Measurements from ENCODE around the gene HAUS6. TPM values are rescaled to one million over a fixed set of nuclear protein-coding genes. Genes with fewer than 3 reads are reported as not detected.
"Not testable (repeated sequence)": the region's sequence is repeated elsewhere in the genome, so short reads cannot be mapped to it uniquely, and the experiment has no call there.

HAUS6 gene
- total RNA-seq, 2 experiments from 2014 or later: 29.2 to 30.8 TPM

DNA sequence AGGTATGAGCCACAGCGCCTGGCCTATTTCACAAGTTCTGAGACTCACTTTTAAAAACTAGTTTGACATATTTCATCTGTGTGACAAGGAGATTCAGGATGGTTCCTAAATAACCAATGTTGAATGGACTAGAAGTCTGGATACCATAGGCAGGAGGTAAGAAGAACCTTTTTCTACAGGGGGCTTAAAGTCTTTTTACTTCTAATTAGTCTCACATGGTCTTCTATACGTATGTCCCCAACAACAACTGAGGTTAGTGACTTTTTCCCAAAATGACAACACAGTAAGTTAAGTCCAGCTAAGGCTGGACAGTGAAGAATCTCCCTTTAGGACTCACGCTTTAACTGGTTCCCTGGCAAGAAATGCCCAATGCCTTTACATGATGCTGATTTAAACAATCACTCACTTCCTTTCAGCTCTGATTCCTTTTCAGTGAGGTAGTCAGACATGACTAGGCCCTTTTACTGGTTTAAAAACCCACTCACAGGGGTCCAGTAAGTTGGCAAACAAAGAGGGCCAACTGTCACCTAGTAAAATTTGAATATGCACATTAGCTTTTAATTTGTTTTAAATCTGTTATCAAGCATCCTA lies 12.1 kb upstream of the HAUS6 start:
- DNase-seq: no peak
- Mint-ChIP-seq H3K4me3 (no peak overlapping the region), H3K27ac (no peak overlapping the region), H3K9me3 (ENCODE audit: insufficient read depth) (no peaks in the 10 kb centered on the region), H3K36me3 (ENCODE audit: low read depth) (peaks cover 49% of the 10 kb centered on the region), H3K27me3 (ENCODE audit: low read depth) (no peaks in the 10 kb centered on the region), H3K4me1 (ENCODE audit: low read depth) (peaks cover under 1% of the 10 kb centered on the region)
- no peak for ATAC-seq
- POLR2A ChIA-PET: interaction anchor here (0.9 kb wide), 1 partner anchor 13 kb away, joined by 3 read pairs; no protein-coding TSS in a partner anchor
- CTCF ChIA-PET: interaction anchor here (1.2 to 1.6 kb wide), 2 partner anchors 342 to 350 kb away, joined by 3 to 5 read pairs; no protein-coding TSS in a partner anchor

GRCh38 chr9:19113964-19114679 lies 11.4 kb upstream of the HAUS6 start:
- no peak for DNase-seq
- ChIA-PET CTCF (interaction anchor here (1.6 to 2.3 kb wide), 3 partner anchors 12 to 351 kb away, joined by 5 to 10 read pairs (median 5); no protein-coding TSS in a partner anchor), POLR2A (no interaction called here)
- Mint-ChIP-seq H3K4me3 (no peak overlapping the region), H3K36me3 (ENCODE audit: low read depth) (peaks cover 42% of the 10 kb centered on the region), H3K27me3 (ENCODE audit: low read depth) (no peaks in the 10 kb centered on the region), H3K9me3 (ENCODE audit: insufficient read depth) (no peaks in the 10 kb centered on the region), H3K4me1 (ENCODE audit: low read depth) (no peaks in the 10 kb centered on the region), H3K27ac (no peak overlapping the region)
- no peak for ATAC-seq

DNA sequence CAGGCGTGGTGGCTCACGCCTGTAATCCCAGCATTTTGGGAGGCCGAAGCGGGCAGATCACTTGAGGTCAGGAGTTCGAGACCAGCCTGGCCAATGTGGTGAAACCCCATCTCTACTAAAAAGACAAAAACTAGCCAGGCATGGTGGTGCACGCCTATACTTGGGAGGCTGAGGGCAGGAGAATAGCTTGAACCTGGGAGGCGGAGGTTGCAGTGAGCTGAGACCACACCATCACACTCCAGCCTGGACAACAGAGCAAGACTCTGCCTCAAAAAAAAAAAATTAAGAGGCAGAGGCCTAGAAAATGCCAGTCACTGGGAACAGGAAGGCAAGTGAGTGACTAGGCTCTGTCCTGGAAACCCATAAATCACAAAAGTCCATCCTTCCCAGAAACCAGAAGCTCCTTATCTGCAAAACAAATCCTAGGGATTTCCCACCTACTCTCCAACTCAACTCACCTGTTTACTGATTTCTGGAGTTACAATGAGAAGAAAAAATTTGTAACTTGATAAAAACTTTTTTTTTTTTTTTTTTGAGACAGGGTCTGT lies 10.4 kb upstream of the HAUS6 start:
- POLR2A ChIA-PET: interaction anchor here (0.6 to 0.9 kb wide), 2 partner anchors 40 to 48 kb away, joined by 3 read pairs; no protein-coding TSS in a partner anchor
- CTCF ChIA-PET: interaction anchor here (1.1 to 2.3 kb wide), 4 partner anchors 13 to 352 kb away, joined by 3 to 10 read pairs (median 4); no protein-coding TSS in a partner anchor
- H3K27me3 Mint-ChIP-seq (ENCODE audit: low read depth); H3K4me1 Mint-ChIP-seq (ENCODE audit: low read depth); ATAC-seq; H3K9me3 Mint-ChIP-seq (ENCODE audit: insufficient read depth); H3K27ac Mint-ChIP-seq; DNase-seq; H3K4me3 Mint-ChIP-seq: not testable (repeated sequence)
- peaks cover 35% of the 10 kb centered on the region for H3K36me3 Mint-ChIP-seq (ENCODE audit: low read depth)

DNA sequence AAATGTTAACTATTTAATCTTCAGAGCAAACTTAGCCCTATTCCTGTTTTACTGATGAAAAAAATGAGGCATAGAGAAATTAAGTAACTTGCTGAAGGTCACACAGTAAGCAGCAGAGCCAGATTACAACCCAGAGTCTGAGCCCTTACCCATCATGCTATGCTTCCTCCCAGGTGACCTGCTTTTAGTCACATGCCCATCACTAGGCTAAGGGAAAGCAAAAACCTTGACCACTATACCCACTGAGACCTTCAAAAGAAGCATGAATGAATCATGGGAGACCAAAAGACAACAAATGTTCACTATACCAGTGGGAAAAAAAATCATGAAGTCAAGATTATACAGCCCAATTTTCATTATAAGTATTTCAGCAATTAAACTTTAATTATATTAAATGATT lies 5.3 kb upstream of the HAUS6 start:
- ChIA-PET POLR2A (no interaction called here), CTCF (interaction anchor here (2.2 kb wide), 1 partner anchor 66 kb away, joined by 9 read pairs; no protein-coding TSS in a partner anchor)
- Mint-ChIP-seq H3K4me1 (ENCODE audit: low read depth) (peaks cover 6% of the 10 kb centered on the region), H3K9me3 (ENCODE audit: insufficient read depth) (no peaks in the 10 kb centered on the region), H3K27ac (no peak overlapping the region), H3K4me3 (no peak overlapping the region), H3K36me3 (ENCODE audit: low read depth) (peaks cover 4% of the 10 kb centered on the region), H3K27me3 (ENCODE audit: low read depth) (no peaks in the 10 kb centered on the region)
- no peak for ATAC-seq
- DNase-seq: no peak

DNA sequence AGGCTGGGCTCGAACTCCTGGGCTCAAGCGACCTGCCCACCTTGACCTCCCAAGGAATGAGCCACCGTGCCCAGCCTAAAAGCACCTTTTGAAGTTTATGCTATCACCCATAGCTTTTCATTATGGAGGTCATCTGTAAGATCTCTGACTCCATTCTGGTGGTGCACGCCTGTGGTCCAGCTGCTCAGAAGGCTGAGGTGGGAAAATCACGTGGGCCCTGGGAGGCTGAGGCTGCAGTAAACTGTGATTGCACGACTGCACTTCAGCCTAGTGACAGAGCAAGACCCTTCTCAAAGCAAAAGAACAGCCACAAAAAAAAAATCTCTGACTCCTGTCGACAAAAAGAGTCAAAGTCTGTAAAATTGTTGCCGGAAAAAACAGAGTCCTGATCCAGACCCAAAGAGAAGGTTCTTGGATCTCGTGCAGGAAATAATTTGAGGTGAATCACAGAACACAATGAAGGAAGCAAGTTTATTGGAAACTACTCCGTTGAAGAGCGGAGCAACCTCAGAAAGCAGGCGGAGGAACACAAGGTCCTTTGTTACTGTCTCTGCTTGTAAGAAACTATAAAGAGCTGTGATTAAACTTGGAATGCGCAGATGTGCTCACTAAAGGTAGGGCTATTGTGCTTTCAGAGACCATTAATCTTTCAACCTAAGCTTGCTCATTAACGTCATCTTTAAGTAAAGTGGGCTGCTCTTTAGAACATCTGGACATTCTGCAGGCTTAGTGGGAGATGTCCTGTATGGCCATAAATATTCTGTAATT lies 2.0 kb upstream of the HAUS6 start:
- ATAC-seq (no peak), DNase-seq (no peak)
- POLR2A ChIA-PET: interaction anchor here (0.5 to 1.0 kb wide), 5 partner anchors 21 to 275 kb away, joined by 3 read pairs; partner anchors contain the start of genes DENND4C and RPS6
- H3K27me3 Mint-ChIP-seq (ENCODE audit: low read depth): no peaks in the 10 kb centered on the region
- peaks cover 21% of the 10 kb centered on the region for H3K4me1 Mint-ChIP-seq (ENCODE audit: low read depth)
- H3K36me3 Mint-ChIP-seq (ENCODE audit: low read depth): peaks cover 18% of the 10 kb centered on the region
- CTCF ChIA-PET: interaction anchor here (1.4 to 2.7 kb wide), 2 partner anchors 25 to 70 kb away, joined by 3 to 14 read pairs; no protein-coding TSS in a partner anchor
- no peak overlapping the region for H3K4me3 Mint-ChIP-seq
- H3K9me3 Mint-ChIP-seq (ENCODE audit: insufficient read depth): no peaks in the 10 kb centered on the region
- peak overlapping the region; percentile 15 for H3K27ac Mint-ChIP-seq

GRCh38 chr9:19102181-19102630 lies 498 bp downstream of the HAUS6 start:
- ChIA-PET POLR2A (interaction anchor here (1.0 to 2.0 kb wide), 10 partner anchors 13 to 278 kb away, joined by 3 to 9 read pairs (median 4); partner anchors contain the start of gene RPS6), CTCF (interaction anchor here (0.8 to 1.9 kb wide), 4 partner anchors 17 to 355 kb away, joined by 3 to 11 read pairs (median 3); no protein-coding TSS in a partner anchor)
- H3K36me3 Mint-ChIP-seq (ENCODE audit: low read depth): peaks cover 29% of the 10 kb centered on the region
- H3K4me3 Mint-ChIP-seq: peak overlapping the region; percentile 96
- H3K4me1 Mint-ChIP-seq (ENCODE audit: low read depth): peaks cover 32% of the 10 kb centered on the region
- no peaks in the 10 kb centered on the region for H3K9me3 Mint-ChIP-seq (ENCODE audit: insufficient read depth)
- DNase-seq (peak; percentile 63), ATAC-seq (peak; percentile 59)
- H3K27ac Mint-ChIP-seq: peak overlapping the region; percentile 96
- no peaks in the 10 kb centered on the region for H3K27me3 Mint-ChIP-seq (ENCODE audit: low read depth)

DNA sequence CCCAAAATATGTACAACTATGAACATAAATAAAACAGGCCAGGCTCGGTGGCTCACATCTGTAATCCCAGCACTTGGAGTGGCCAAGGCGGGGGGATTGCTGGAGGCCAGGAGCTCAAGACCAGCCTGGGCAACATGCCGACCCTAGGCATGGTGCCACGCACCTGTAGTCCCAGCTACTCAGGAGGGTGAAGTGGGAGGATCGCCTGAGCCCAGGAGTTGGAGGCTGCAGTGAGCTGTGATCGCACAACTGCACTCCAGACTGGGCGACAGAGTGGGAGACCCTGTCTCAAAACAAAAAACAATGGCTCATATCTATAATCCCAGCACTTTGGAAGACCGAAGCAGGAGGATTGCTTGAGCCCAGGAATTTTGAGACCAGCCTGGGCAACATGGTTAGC lies 1.5 kb downstream of the HAUS6 start:
- peak overlapping the region; percentile 96 for H3K4me3 Mint-ChIP-seq
- peak overlapping the region; percentile 52 for H3K27ac Mint-ChIP-seq
- no peak for DNase-seq
- POLR2A ChIA-PET: interaction anchor here (0.6 to 2.0 kb wide), 9 partner anchors 11 to 279 kb away, joined by 3 to 9 read pairs (median 3); partner anchors contain the start of gene RPS6
- ATAC-seq: no peak
- H3K27me3 Mint-ChIP-seq (ENCODE audit: low read depth): no peaks in the 10 kb centered on the region
- H3K36me3 Mint-ChIP-seq (ENCODE audit: low read depth): peaks cover 33% of the 10 kb centered on the region
- CTCF ChIA-PET: interaction anchor here (1.2 to 1.9 kb wide), 3 partner anchors 16 to 73 kb away, joined by 3 to 11 read pairs (median 3); no protein-coding TSS in a partner anchor
- H3K9me3 Mint-ChIP-seq (ENCODE audit: insufficient read depth): no peaks in the 10 kb centered on the region
- H3K4me1 Mint-ChIP-seq (ENCODE audit: low read depth): peaks cover 39% of the 10 kb centered on the region

DNA sequence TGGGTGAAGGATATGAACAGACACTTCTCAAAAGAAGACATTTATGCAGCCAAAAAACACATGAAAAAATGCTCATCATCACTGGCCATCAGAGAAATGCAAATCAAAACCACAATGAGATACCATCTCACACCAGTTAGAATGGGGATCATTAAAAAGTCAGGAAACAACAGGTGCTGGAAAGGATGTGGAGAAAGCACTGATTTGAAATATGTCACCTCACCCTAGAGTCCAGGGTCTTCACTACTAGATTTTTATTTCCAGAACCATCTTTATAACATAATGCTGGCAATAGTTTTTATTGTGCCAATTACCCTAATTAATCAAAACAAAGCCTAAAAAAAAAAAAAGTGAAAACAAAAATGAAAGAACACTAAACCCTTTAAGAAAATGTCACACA lies 5.3 kb downstream of the HAUS6 start:
- H3K27me3 Mint-ChIP-seq (ENCODE audit: low read depth); DNase-seq; H3K9me3 Mint-ChIP-seq (ENCODE audit: insufficient read depth); ATAC-seq: not testable (repeated sequence)
- H3K27ac Mint-ChIP-seq: peak overlapping the region; percentile 53
- peaks cover 52% of the 10 kb centered on the region for H3K36me3 Mint-ChIP-seq (ENCODE audit: low read depth)
- POLR2A ChIA-PET: interaction anchor here (1.0 kb wide), 1 partner anchor 77 kb away, joined by 3 read pairs; no protein-coding TSS in a partner anchor
- H3K4me1 Mint-ChIP-seq (ENCODE audit: low read depth): peaks cover 44% of the 10 kb centered on the region
- CTCF ChIA-PET: interaction anchor here (0.9 to 1.7 kb wide), 5 partner anchors 11 to 367 kb away, joined by 3 to 13 read pairs (median 6); no protein-coding TSS in a partner anchor
- H3K4me3 Mint-ChIP-seq: peak overlapping the region; percentile 42

GRCh38 chr9:19087106-19088000 lies 15.4 kb downstream of the HAUS6 start:
- no peak for ATAC-seq
- Mint-ChIP-seq H3K36me3 (ENCODE audit: low read depth) (peaks cover 34% of the 10 kb centered on the region), H3K9me3 (ENCODE audit: insufficient read depth) (no peaks in the 10 kb centered on the region), H3K4me3 (no peak overlapping the region), H3K27ac (no peak overlapping the region), H3K4me1 (ENCODE audit: low read depth) (no peaks in the 10 kb centered on the region), H3K27me3 (ENCODE audit: low read depth) (no peaks in the 10 kb centered on the region)
- no peak for DNase-seq
- CTCF ChIA-PET: interaction anchor here (1.4 to 3.3 kb wide), 6 partner anchors 9 to 378 kb away, joined by 3 to 41 read pairs (median 10); no protein-coding TSS in a partner anchor
- POLR2A ChIA-PET: interaction anchor here (1.2 kb wide), 1 partner anchor 14 kb away, joined by 5 read pairs; no protein-coding TSS in a partner anchor

- H3K4me1 Mint-ChIP-seq (ENCODE audit: low read depth): no peaks in the 10 kb centered on the region
- ChIA-PET CTCF (interaction anchor here (0.6 to 3.3 kb wide), 25 partner anchors 11 to 830 kb away, joined by 3 to 41 read pairs (median 4); partner anchors contain the start of genes RPS6 and RRAGA), POLR2A (interaction anchor here (1.2 kb wide), 1 partner anchor 89 kb away, joined by 3 read pairs; no protein-coding TSS in a partner anchor)
- ATAC-seq: peak; percentile 80
- peaks cover 35% of the 10 kb centered on the region for H3K36me3 Mint-ChIP-seq (ENCODE audit: low read depth)
- no peak overlapping the region for H3K4me3 Mint-ChIP-seq
- DNase-seq: no peak
- H3K27ac Mint-ChIP-seq: no peak overlapping the region
- no peaks in the 10 kb centered on the region for H3K27me3 Mint-ChIP-seq (ENCODE audit: low read depth)
- H3K9me3 Mint-ChIP-seq (ENCODE audit: insufficient read depth): no peaks in the 10 kb centered on the region
Measured at GRCh38 chr9:19085295-19085694, 17.4 kb downstream of the HAUS6 start.

All from activated CD8-positive, alpha-beta T cell treated with anti-CD3 and anti-CD28 coated beads, Interleukin-2, amount 10 ng/mL, durations not matched to agents 7 days and 5 days (primary cell).